Colon (tissue), 2 donors: Measurements from ENCODE around the gene MEG3.

Experiments used
- FAIRE-seq: peaks from 2 replicates; lab custom pipeline; 2012; peaks lifted over from hg19 to GRCh38; lab: Jason Lieb, UNC
- donor health status: control.
- donor health status: control.

The MEG3 gene

DNA sequence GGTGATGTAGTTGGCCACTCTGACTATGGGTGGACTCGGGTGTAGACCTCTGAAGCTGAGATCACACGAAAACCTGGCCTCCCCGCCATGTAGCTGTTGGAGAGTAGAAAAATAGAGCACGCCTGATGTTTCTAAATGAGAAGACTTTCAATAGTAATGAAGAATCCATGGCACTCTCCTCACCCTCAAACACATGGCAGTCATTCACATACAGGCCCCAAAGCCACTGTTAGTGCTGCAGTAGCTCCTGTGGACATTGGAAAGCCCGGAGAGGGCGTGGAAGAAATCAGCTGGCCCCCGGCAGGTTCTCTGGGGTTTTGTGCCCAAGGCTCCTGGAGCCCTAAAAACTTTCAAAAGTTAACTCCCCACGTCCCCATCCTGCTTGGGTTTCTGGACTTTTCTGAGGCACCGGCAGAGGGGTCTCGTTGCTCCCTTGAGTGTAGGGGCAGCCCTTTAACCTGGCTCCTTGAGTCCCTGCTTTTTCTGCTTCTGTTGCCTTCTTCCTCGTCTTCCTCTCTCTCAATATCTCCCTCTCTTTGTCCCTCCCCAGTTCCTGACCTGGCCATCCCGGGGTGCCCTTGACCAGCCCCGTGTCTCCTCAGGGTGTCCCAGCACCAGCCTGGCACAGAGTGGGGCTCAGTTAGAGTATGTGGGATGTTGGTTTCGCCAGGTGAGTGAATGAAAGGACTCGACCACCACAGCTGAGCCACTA, 8.3 kb downstream of the MEG3 start:
- FAIRE-seq = no peak

- no peak for FAIRE-seq
Measured at GRCh38 chr14:100834794-100835547, 9.1 kb downstream of the MEG3 start.

GRCh38 chr14:100835548-100836310, 9.8 kb downstream of the MEG3 start:
- FAIRE-seq = no peak

DNA sequence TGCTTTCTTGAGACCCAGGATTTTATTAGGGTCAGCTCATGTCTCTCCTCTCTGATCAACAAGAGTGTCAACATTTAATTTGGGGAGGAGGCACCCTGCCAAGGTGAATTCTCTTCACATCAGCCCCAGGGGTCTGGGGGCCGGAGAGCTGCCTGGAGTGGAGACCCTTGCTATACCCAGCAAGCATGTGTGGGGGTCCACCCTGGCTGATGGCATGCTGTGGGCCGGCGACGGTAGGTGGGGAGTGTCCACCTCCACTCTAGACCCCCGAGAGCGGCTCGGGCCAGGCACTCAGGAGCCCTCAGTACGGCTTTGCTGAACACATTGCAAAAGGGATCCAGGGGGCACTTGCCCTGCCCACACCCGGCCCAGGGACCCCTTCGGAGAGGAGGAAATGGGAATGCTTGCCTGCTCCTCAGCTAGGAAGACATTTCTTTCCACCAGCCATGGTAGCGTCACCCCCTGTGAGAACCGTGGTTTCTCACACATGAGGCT, 10.4 kb downstream of the MEG3 start:
- FAIRE-seq = no peak

GRCh38 chr14:100836941-100837804, 11.3 kb downstream of the MEG3 start:
- FAIRE-seq = no peak

- no peak for FAIRE-seq
Measured at GRCh38 chr14:100837805-100838350, 12.0 kb downstream of the MEG3 start.

GRCh38 chr14:100838493-100839314, 12.8 kb downstream of the MEG3 start:
- FAIRE-seq = no peak

- no peak for FAIRE-seq
Measured at GRCh38 chr14:100839315-100839585, 13.3 kb downstream of the MEG3 start.

GRCh38 chr14:100839681-100840111, 13.8 kb downstream of the MEG3 start:
- FAIRE-seq = no peak

DNA sequence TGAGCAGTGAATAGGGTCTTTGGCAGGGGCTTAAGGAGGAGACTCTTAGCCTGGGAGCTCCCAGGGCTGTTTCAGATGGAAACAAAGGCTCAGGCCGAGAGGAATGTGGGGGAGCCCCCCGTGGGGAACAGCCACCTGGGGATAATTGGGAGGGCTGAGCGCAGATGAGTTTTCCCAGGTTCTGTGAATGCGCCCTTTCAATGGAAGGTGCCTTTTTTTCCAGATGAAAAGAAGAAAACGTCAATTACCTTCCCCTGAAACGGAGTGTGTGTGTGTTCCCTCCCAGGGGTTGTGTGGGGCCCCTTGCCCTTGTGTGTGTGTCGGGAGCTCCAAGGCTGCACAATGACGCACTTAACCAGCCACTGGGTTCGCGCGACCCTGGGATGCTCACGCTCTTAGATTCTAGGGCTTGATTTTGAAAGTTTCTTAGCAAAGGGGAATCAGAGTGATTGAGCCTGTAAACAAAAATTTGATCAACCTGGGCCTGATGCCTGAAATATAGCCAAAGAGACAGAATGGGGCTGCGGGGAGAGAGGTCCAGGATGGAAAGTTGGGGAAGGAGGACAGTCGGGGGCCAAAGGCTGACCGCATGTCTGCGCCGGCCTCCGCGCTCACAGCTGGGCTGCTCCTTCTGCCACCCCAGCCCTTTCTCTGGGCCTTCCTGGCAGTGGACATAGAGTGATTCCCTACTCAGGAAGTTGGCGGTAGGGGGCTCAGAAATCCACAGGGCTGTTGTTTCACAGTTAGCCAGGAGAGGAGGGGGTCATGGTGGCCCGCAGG, 14.6 kb downstream of the MEG3 start:
- FAIRE-seq = no peak

DNA sequence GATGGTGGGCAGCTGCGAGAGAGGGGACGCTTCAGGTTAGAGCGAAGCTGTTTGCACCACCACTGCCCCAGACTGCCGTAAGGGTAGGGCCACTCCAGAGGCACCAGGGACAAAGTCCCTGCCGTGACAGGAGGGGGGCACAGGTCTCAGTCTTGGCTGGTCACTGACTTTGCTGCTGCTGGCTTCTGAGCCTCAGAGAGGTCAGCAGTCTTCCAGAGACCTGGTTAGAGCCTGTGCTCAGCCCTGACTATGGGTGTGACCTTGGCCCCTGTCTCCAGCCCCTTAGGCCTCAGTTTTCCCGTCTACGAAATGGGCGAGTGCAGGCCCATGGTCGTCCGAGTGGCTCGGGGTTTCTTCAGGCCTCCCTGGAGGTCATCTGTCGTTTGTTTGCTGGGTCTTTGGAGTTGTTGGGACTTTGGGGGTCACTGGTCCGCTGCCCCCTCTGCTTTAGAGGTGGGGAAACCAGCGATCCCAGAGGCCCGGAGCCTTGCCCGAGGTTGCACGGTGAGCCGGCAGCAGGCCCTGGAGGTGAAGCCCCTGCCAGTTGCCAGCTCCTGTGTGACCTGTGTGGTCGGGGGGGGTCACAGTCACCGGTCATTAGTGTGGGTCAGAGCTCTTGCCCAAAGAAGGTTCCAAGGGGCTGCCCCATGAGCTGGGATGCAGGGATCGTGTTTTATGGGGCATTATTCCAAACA, 15.3 kb downstream of the MEG3 start:
- FAIRE-seq = no peak

GRCh38 chr14:100841761-100842403, 16.0 kb downstream of the MEG3 start:
- no peak for FAIRE-seq

DNA sequence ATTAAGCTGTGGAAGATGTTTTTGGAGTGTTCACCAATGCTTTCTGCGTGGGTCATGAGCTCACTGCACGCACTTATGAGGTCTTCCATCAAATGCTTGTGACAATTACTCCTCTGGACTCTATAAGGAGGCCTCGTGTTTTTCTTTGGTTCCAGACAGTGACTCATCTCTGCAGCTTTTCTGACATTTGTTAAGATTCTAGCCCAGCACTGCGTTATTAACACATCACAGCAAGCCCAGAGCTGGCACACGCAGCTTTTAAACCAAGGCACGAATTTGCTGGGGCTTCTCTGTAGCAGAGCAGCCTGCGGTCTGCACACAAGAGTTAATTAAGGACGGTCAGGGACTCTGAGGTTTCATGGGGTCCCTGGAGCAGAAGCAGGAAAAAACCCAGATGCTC, 16.9 kb downstream of the MEG3 start:
- no peak for FAIRE-seq

- no peak for FAIRE-seq
Measured at GRCh38 chr14:100844082-100844408, 18.1 kb downstream of the MEG3 start.

GRCh38 chr14:100844421-100844820, 18.5 kb downstream of the MEG3 start:
- FAIRE-seq = no peak

GRCh38 chr14:100844846-100845245, 18.9 kb downstream of the MEG3 start:
- FAIRE-seq = no peak

GRCh38 chr14:100845341-100845740, 19.4 kb downstream of the MEG3 start:
- FAIRE-seq = no peak

DNA sequence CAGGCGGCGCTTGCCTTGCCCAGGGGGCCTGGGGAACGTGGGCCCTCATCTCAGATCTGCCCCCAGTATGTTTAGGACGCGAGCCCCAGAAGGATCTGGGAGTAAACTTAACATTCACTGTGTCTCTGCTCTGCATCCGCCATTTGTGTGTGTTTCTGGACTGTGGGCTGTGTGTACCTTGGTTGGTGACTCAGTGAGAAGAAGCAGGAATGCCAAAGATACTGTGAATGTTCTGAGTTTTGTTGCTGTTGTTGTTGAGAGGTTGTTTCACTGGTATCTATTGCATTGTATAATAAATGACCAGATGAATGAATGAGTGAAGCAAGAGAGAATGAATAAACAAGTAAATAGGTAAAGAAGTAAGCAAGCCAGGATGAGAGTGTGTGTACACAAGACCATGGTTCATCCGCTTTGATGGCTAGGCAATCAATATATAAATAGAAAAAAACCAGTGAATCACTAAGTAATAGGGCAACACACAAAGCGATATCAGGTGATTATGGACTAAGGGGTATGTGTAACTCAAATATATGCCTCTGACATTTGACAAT, 20.5 kb downstream of the MEG3 start:
- no peak for FAIRE-seq
